ENCODE data around the gene NEDD4L.

DNA sequence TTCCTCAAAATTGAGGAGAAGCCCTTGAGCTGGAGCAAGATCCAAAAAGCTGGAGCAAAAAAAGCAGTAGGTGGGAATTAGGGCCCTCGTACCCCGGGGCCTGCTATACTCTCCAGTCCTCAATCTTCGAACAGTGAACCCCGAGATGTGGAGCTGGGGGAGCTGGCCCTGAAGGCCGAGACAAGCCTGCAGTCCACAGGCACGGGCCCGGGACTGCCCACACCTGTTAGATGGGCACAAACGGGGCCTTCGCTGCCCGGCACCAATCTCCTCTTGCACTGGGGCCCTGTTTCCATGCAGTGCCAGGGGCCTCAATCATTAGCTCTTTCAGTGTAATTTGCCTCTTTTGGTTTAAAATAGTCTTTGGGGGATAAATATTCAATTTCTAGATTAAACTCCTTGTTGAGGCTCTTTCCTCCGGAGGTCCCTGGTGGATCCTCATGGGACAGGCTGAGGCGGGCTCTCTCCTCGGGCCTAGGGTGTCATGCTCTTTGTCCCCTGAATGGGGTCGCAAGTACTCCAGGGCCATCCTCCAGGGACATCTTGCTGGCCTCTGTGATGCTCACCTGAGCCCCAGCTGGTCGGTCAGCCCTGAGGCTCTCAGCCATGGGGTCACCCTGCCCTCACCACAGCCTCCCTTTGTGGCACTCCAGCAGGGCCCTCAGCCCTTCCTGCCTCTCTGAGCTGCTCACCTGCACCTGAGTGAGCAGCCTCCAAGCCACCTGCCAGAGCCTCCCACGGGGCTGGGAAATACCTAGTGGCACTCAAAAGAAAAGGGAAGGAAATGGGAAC is 361.3 kb downstream of the NEDD4L start:
- TF ChIP-seq, protein P1, sequence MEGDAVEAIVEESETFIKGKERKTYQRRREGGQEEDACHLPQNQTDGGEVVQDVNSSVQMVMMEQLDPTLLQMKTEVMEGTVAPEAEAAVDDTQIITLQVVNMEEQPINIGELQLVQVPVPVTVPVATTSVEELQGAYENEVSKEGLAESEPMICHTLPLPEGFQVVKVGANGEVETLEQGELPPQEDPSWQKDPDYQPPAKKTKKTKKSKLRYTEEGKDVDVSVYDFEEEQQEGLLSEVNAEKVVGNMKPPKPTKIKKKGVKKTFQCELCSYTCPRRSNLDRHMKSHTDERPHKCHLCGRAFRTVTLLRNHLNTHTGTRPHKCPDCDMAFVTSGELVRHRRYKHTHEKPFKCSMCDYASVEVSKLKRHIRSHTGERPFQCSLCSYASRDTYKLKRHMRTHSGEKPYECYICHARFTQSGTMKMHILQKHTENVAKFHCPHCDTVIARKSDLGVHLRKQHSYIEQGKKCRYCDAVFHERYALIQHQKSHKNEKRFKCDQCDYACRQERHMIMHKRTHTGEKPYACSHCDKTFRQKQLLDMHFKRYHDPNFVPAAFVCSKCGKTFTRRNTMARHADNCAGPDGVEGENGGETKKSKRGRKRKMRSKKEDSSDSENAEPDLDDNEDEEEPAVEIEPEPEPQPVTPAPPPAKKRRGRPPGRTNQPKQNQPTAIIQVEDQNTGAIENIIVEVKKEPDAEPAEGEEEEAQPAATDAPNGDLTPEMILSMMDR (IDR thresholded peaks at IDR 0.05) = no peak
- TF ChIP-seq POLR2AphosphoS5 (IDR thresholded peaks at IDR 0.05) = no peak
- TF ChIP-seq EP300 (IDR thresholded peaks at IDR 0.05) = no peak

Data from sigmoid colon (tissue), 4 donors.